Measurements from ENCODE around the gene ARMC3.
"Not testable (repeated sequence)": the region's sequence is repeated elsewhere in the genome, so short reads cannot be mapped to it uniquely, and the experiment has no call there.

Gene ARMC3

GRCh38 chr10:23047201-23048050 lies 119.6 kb downstream of the ARMC3 start:
- no peak for DNase-seq (ENCODE audit: low read depth in 2 of 2)

GRCh38 chr10:23048191-23048590 lies 120.3 kb downstream of the ARMC3 start:
- no peak for DNase-seq (ENCODE audit: low read depth in 2 of 2)

- DNase-seq (ENCODE audit: low read depth in 2 of 2) = no peak
Measured at GRCh38 chr10:23051278-23051677, 123.4 kb downstream of the ARMC3 start.

GRCh38 chr10:23051855-23052331 lies 124.0 kb downstream of the ARMC3 start:
- no peak for DNase-seq (ENCODE audit: low read depth in 2 of 2)

- no peak for DNase-seq (ENCODE audit: low read depth in 2 of 2)
Measured at GRCh38 chr10:23053036-23053435, 125.2 kb downstream of the ARMC3 start.

GRCh38 chr10:23055424-23056185 lies 127.8 kb downstream of the ARMC3 start:
- DNase-seq (ENCODE audit: low read depth in 2 of 2) = no peak

GRCh38 chr10:23056186-23056579 lies 128.3 kb downstream of the ARMC3 start:
- DNase-seq (ENCODE audit: low read depth in 2 of 2) = no peak

GRCh38 chr10:23058366-23058765 lies 130.5 kb downstream of the ARMC3 start:
- no peak for DNase-seq (ENCODE audit: low read depth in 2 of 2)

- DNase-seq (ENCODE audit: low read depth in 2 of 2) = no peak
Measured at GRCh38 chr10:23060918-23061317, 133.1 kb downstream of the ARMC3 start.

- DNase-seq (ENCODE audit: low read depth in 2 of 2) = no peak
Measured at GRCh38 chr10:23063045-23063972, 135.5 kb downstream of the ARMC3 start.

GRCh38 chr10:23063973-23064812 lies 136.3 kb downstream of the ARMC3 start:
- DNase-seq (ENCODE audit: low read depth in 2 of 2) = no peak

GRCh38 chr10:23064813-23065114 lies 136.9 kb downstream of the ARMC3 start:
- not testable (repeated sequence) for DNase-seq (ENCODE audit: low read depth in 2 of 2)

GRCh38 chr10:23065181-23065948 lies 137.5 kb downstream of the ARMC3 start:
- no peak for DNase-seq (ENCODE audit: low read depth in 2 of 2)

GRCh38 chr10:23067337-23067736 lies 139.5 kb downstream of the ARMC3 start:
- no peak for DNase-seq (ENCODE audit: low read depth in 2 of 2)

- peak; percentile 30 to 35 for DNase-seq (ENCODE audit: low read depth in 2 of 2)
Measured at GRCh38 chr10:23067939-23068775, 140.3 kb downstream of the ARMC3 start.

GRCh38 chr10:23069019-23069815 lies 141.4 kb downstream of the ARMC3 start:
- no peak for DNase-seq (ENCODE audit: low read depth in 2 of 2)

GRCh38 chr10:23070092-23070912 lies 142.4 kb downstream of the ARMC3 start:
- DNase-seq (ENCODE audit: low read depth in 2 of 2) = not testable (repeated sequence)

- DNase-seq (ENCODE audit: low read depth in 2 of 2) = no peak
Measured at GRCh38 chr10:23070913-23071218, 143.0 kb downstream of the ARMC3 start.
